ENCODE data around the gene AP5S1.
"Not testable (repeated sequence)": the region's sequence is repeated elsewhere in the genome, so short reads cannot be mapped to it uniquely, and the experiment has no call there.

Gene AP5S1

GRCh38 chr20:3812975-3813847 lies 7.1 kb upstream of the AP5S1 start:
- no peak for DNase-seq

- DNase-seq = no peak
Measured at GRCh38 chr20:3813848-3814581, 6.3 kb upstream of the AP5S1 start.

- no peak for DNase-seq
Measured at GRCh38 chr20:3814928-3815495, 5.3 kb upstream of the AP5S1 start.

GRCh38 chr20:3815703-3816315 lies 4.5 kb upstream of the AP5S1 start:
- DNase-seq = no peak

- DNase-seq = no peak
Measured at GRCh38 chr20:3818155-3819151, 1.9 kb upstream of the AP5S1 start.

- DNase-seq = no peak
Measured at GRCh38 chr20:3819411-3820047, 818 bp upstream of the AP5S1 start.

GRCh38 chr20:3820901-3821727 lies 767 bp downstream of the AP5S1 start:
- no peak for DNase-seq

- DNase-seq = no peak
Measured at GRCh38 chr20:3821996-3822395, 1.6 kb downstream of the AP5S1 start.

- no peak for DNase-seq
Measured at GRCh38 chr20:3823881-3824280, 3.5 kb downstream of the AP5S1 start.

- DNase-seq = no peak
Measured at GRCh38 chr20:3825526-3825925, 5.2 kb downstream of the AP5S1 start.

- no peak for DNase-seq
Measured at GRCh38 chr20:3826420-3826819, 6.1 kb downstream of the AP5S1 start.

GRCh38 chr20:3828798-3829197 lies 8.5 kb downstream of the AP5S1 start:
- no peak for DNase-seq

- DNase-seq = not testable (repeated sequence)
Measured at GRCh38 chr20:3829891-3830290, 9.5 kb downstream of the AP5S1 start.

- DNase-seq = no peak
Measured at GRCh38 chr20:3836132-3836531, 15.8 kb downstream of the AP5S1 start.

GRCh38 chr20:3839328-3839727 lies 19.0 kb downstream of the AP5S1 start:
- DNase-seq = no peak

- not testable (repeated sequence) for DNase-seq
Measured at GRCh38 chr20:3840201-3840600, 19.9 kb downstream of the AP5S1 start.

- DNase-seq = no peak
Measured at GRCh38 chr20:3842348-3842930, 22.1 kb downstream of the AP5S1 start.

GRCh38 chr20:3843490-3843889 lies 23.1 kb downstream of the AP5S1 start:
- no peak for DNase-seq

GRCh38 chr20:3843990-3844619 lies 23.8 kb downstream of the AP5S1 start:
- not testable (repeated sequence) for DNase-seq

- DNase-seq = no peak
Measured at GRCh38 chr20:3846378-3846739, 26.0 kb downstream of the AP5S1 start.
